ENCODE results near the gene RPL6. TPM values are rescaled to one million over a fixed set of nuclear protein-coding genes. Genes with fewer than 3 reads are reported as not detected.

Gene RPL6
- polyA plus RNA-seq, 1 of the 3 experiments (the other 2 are of a cell fraction) = 2,073 TPM

- no peak for TF ChIP-seq FOXJ3 (CRISPR knock-in tag; IDR thresholded peaks at IDR 0.05)
- no peak for TF ChIP-seq MXI1 (IDR thresholded peaks at IDR 0.05; ENCODE audit: low read depth, low read length)
- TF ChIP-seq REST (IDR thresholded peaks at IDR 0.05; ENCODE audit: low read depth, low read length) = no peak
- TF ChIP-seq CHD2 (IDR thresholded peaks at IDR 0.05; ENCODE audit: low read length, partially characterized antibody) = no peak
- TF ChIP-seq USF2 (IDR thresholded peaks at IDR 0.05; ENCODE audit: borderline replicate concordance, low read depth, low read length) = no peak
- no peak for TF ChIP-seq POLR2AphosphoS5 (IDR thresholded peaks at IDR 0.05; ENCODE audit: low read depth, low read length)
- TF ChIP-seq FOXM1 (IDR thresholded peaks at IDR 0.05; ENCODE audit: low read depth) = no peak
- no peak for TF ChIP-seq PBX3 (IDR thresholded peaks at IDR 0.05)
- TF ChIP-seq RFX5 (IDR thresholded peaks at IDR 0.05; ENCODE audit: low read length) = no peak
- no peak for TF ChIP-seq ZBTB33 (IDR thresholded peaks at IDR 0.05; ENCODE audit: borderline replicate concordance, low read depth)
- TF ChIP-seq NRF1 (IDR thresholded peaks at IDR 0.05; ENCODE audit: low read depth, low read length) = no peak
- TF ChIP-seq IRF3 (IDR thresholded peaks at IDR 0.05; ENCODE audit: low read depth, low read length) = no peak
- TF ChIP-seq RXRA (IDR thresholded peaks at IDR 0.05; ENCODE audit: borderline replicate concordance, low read depth) = no peak
- no peak for TF ChIP-seq RAD21 (IDR thresholded peaks at IDR 0.05; ENCODE audit: low read length)
- TF ChIP-seq GATA2 (CRISPR knock-in tag; IDR thresholded peaks at IDR 0.05) = no peak
- TF ChIP-seq EZH2phosphoT487 (IDR thresholded peaks at IDR 0.05; ENCODE audit: borderline replicate concordance, low read depth) = no peak
- no peak for TF ChIP-seq RCOR1 (IDR thresholded peaks at IDR 0.05; ENCODE audit: low read length)
- TF ChIP-seq ELF1 (IDR thresholded peaks at IDR 0.05) = no peak
- no peak for TF ChIP-seq TAF1 (IDR thresholded peaks at IDR 0.05; ENCODE audit: borderline replicate concordance, low read depth, low read length)
- H3K4me2 ChIP-seq = no peak overlapping the region
- no peaks in the 10 kb centered on the region; a peak in 1 of 4 replicates for H3K4me1 ChIP-seq (ENCODE audit: control insufficient read depth in 1 of 2, insufficient read depth in 2 of 2, low read depth in 1 of 2, low read length in 1 of 2)
- H2AFZ ChIP-seq (ENCODE audit: low read depth) = no peak overlapping the region
- H3F3A ChIP-seq (replicated peaks; ENCODE audit: insufficient read depth) = peaks cover 4% of the 10 kb centered on the region
- peaks cover 100% of the 10 kb centered on the region for H3K79me2 ChIP-seq (ENCODE audit: insufficient read depth)
- DNase-seq = no peak
- H3K4me3 ChIP-seq (ENCODE audit: low read depth in 2 of 2, low read length in 1 of 2) = no peak overlapping the region
- peaks cover 90% of the 10 kb centered on the region for H4K20me1 ChIP-seq (ENCODE audit: insufficient read depth)
- ChIA-PET POLR2A (no interaction called here), CTCF (interaction anchor here (0.8 kb wide), 1 partner anchor 9 kb away, joined by 3 read pairs; no protein-coding TSS in a partner anchor)
- H3K9ac ChIP-seq = no peak overlapping the region
- H3K9me2 ChIP-seq = no peaks in the 10 kb centered on the region
- no peak overlapping the region for H3K27ac ChIP-seq (ENCODE audit: low read depth in 2 of 2, low read length in 1 of 2)
- peaks cover 0 to 17% of the 10 kb centered on the region in 2 experiments for H3K36me3 ChIP-seq (replicated peaks in 1 of 2; ENCODE audit: control insufficient read depth in 1 of 2, insufficient read depth in 2 of 2, low read length in 1 of 2)
- no peaks in the 10 kb centered on the region for H3K9me3 ChIP-seq
- no peaks in the 10 kb centered on the region for H3K27me3 ChIP-seq (ENCODE audit: insufficient read depth)
- 95% methylated on average over 7 of the region's 7 CpGs for WGBS (ENCODE audit: low lambda C conversion rate)
These were observed 16.4 kb upstream of the RPL6 start for GRCh38 chr12:112425582-112426382.
